GM12878 (cell line): ENCODE measurements around the gene SLC38A1. TPM values are rescaled to one million over a fixed set of nuclear protein-coding genes. Genes with fewer than 3 reads are reported as not detected.

Experiments used
- ATAC-seq: fragments of 200-7000 bp; cut with Tn5 transposase; 3 replicates; pipeline ENCODE4 v1.9.1; 2020; ENCODE audit warnings: mild to moderate bottlenecking, moderate library complexity
- BruUV-seq: library from RNA; stranded (reverse); fragments of 400-500 nt; replicated peaks from 2 replicates; lab custom pipeline; 2021; lab: Mats Ljungman, UMichigan
- CTCF ChIA-PET: fragments of 300-600 bp; sonication (Branson Sonifier 250); formaldehyde crosslinking; extraction: SDS; loops from one replicate; lab custom pipeline; 2021; ENCODE audit warnings: inconsistent platforms; lab: Yijun Ruan, JAX
- POLR2A ChIA-PET: fragments of 350-600 bp; formaldehyde crosslinking; extraction: SDS; loops from one replicate; lab custom pipeline; 2021; ENCODE audit warnings: inconsistent platforms; lab: Charles Lee
- RAD21 ChIA-PET: fragments of 300-600 bp; sonication (Branson Sonifier 250); formaldehyde crosslinking; loops from one replicate; lab custom pipeline; 2023; ENCODE audit warnings: antibody characterized with exemption; ENCODE audit not compliant: unreplicated experiment; lab: Charles Lee
- SMC1A ChIA-PET: fragments of 300-600 bp; sonication (Branson Sonifier 250); formaldehyde crosslinking; loops from one replicate; lab custom pipeline; 2023; ENCODE audit not compliant: unreplicated experiment, uncharacterized antibody; lab: Charles Lee
- DNase-seq: peaks from one replicate; pipeline ENCODE4 v3.0.0-alpha.2; 2011; ENCODE audit warnings: low read depth, low spot score
- FAIRE-seq: peaks from 3 replicates; lab custom pipeline; 2011; peaks lifted over from hg19 to GRCh38; lab: Jason Lieb, UNC
- H2AFZ ChIP-seq: 2 replicates; pipeline ENCODE4 v1.6.0; 2011; ENCODE audit warnings: low read depth, low read length, control low read depth; ENCODE audit not compliant: control insufficient read depth
- H3K27ac ChIP-seq: 2 replicates; pipeline ENCODE4 v1.5.1; 2011; ENCODE audit warnings: control low read depth; ENCODE audit not compliant: control insufficient read depth, insufficient read depth
- H3K27me3 ChIP-seq, 2 experiments: replicated peaks in 1 of 2; 2 replicates each; pipeline versions ENCODE4 v1.6.0 to v1.6.1; 2011; ENCODE audit warnings: low read length in 1 of 2; ENCODE audit not compliant: control insufficient read depth in 2 of 2, insufficient read depth in 2 of 2
- H3K36me3 ChIP-seq, 2 experiments: 2 replicates each; pipeline ENCODE4 v1.5.1; 2011; ENCODE audit warnings: low read length in 1 of 2; ENCODE audit not compliant: control insufficient read depth in 2 of 2, insufficient read depth in 2 of 2
- H3K4me1 ChIP-seq: 2 replicates; pipeline ENCODE4 v1.6.1; 2011; ENCODE audit warnings: mild to moderate bottlenecking, low read length, moderate library complexity, mixed read lengths; ENCODE audit not compliant: control insufficient read depth, insufficient read depth
- H3K4me2 ChIP-seq: 2 replicates; pipeline ENCODE4 v1.6.0; 2011; ENCODE audit warnings: control low read depth; ENCODE audit not compliant: control insufficient read depth, insufficient read depth
- H3K4me3 ChIP-seq: fragments of 200-600 bp; sonication (generic); 2 replicates; pipeline ENCODE4 v1.5.1; 2016
- H3K79me2 ChIP-seq: 2 replicates; pipeline ENCODE4 v1.6.0; 2011; ENCODE audit warnings: low read length; ENCODE audit not compliant: control insufficient read depth, insufficient read depth
- H3K9ac ChIP-seq: 2 replicates; pipeline ENCODE4 v1.8.0; 2011; ENCODE audit warnings: low read length, control low read depth, mixed read lengths; ENCODE audit not compliant: control insufficient read depth, insufficient read depth
- H3K9me3 ChIP-seq: replicated peaks from 3 replicates; pipeline ENCODE4 v1.5.1; 2011; ENCODE audit warnings: mild to moderate bottlenecking, low read length; ENCODE audit not compliant: control insufficient read depth, insufficient read depth
- H4K20me1 ChIP-seq: 2 replicates; pipeline ENCODE4 v1.6.0; 2011; ENCODE audit not compliant: control insufficient read depth, insufficient read depth
- MEF2B ChIP-seq: fragments of 450-650 bp; IDR thresholded peaks from 2 replicates; pipeline ENCODE4 v1.6.1; 2018; ENCODE audit warnings: mild to moderate bottlenecking, moderate library complexity; ENCODE audit not compliant: partially characterized antibody, poor library complexity, severe bottlenecking
- NR2C1 ChIP-seq: fragments of 450-650 bp; IDR thresholded peaks from 2 replicates; pipeline ENCODE4 v1.6.1; 2017; ENCODE audit warnings: antibody characterized with exemption, mild to moderate bottlenecking, moderate library complexity
- WGBS: methylation state at CpG from one replicate; pipeline ENCODE4 v1.1.6; 2016; ENCODE audit warnings: low lambda C conversion rate; ENCODE audit not compliant: insufficient replicate concordance, insufficient coverage; ENCODE audit errors: missing lambda C conversion rate; 5-methylcytosine and 5-hydroxymethylcytosine counted together
- in situ Hi-C: fragments of 300-500 bp; cut with MboI; formaldehyde crosslinking; loops from 9 replicates; pipeline ENCODE4 v1.14.3; 2018; ENCODE audit warnings: mixed read lengths
- intact Hi-C: fragments of 100-400 bp; cut with micrococcal nuclease; formaldehyde crosslinking; loops from one replicate; pipeline ENCODE4 v1.14.2; 2022; ENCODE audit not compliant: unreplicated experiment
- polyA plus RNA-seq, 11 experiments: library from polyadenylated mRNA; depleted of rRNA in 4 of 11; unstranded in 6 of 11; stranded (reverse) in 5 of 11; fragments of >200 nt; fragmentation: Nextera tagmentation in 4 of 11; fragmentation: Illumina TruSeq in 1 of 11; extraction: Ambion mirVana in 4 of 11; extraction: Trizol in 1 of 11; gene quantifications; 1 replicate in 1 of 11; 2 replicates in 10 of 11; pipeline versions ENCODE4 v1.2.1 to v1.2.3, GENCODE V29; 2011 to 2016; ENCODE audit warnings: inconsistent platforms in 2 of 11, missing spikeins in 2 of 11, low read depth in 1 of 11
- total RNA-seq, 4 experiments: library from RNA; depleted of rRNA in 3 of 4; stranded (reverse); fragments of >200 nt in 3 of 4; fragmentation: Illumina TruSeq in 1 of 4; extraction: Trizol in 1 of 4; gene quantifications; 2 replicates each; pipeline versions ENCODE4 v1.2.1 to v1.2.3, GENCODE V29; 2013 to 2021
- TF ChIP-seq, protein P1 (sequence below): fragments of 450-650 bp; IDR thresholded peaks from 2 replicates; pipeline ENCODE4 v1.6.1; 2017; ENCODE audit warnings: mild to moderate bottlenecking, moderate library complexity

Gene SLC38A1
- total and polyA plus RNA-seq, 10 of the 15 experiments (the other 5 are each of a cell fraction or from before 2014, with no cell fraction given): 38.1 to 191 (median 144) TPM

DNA sequence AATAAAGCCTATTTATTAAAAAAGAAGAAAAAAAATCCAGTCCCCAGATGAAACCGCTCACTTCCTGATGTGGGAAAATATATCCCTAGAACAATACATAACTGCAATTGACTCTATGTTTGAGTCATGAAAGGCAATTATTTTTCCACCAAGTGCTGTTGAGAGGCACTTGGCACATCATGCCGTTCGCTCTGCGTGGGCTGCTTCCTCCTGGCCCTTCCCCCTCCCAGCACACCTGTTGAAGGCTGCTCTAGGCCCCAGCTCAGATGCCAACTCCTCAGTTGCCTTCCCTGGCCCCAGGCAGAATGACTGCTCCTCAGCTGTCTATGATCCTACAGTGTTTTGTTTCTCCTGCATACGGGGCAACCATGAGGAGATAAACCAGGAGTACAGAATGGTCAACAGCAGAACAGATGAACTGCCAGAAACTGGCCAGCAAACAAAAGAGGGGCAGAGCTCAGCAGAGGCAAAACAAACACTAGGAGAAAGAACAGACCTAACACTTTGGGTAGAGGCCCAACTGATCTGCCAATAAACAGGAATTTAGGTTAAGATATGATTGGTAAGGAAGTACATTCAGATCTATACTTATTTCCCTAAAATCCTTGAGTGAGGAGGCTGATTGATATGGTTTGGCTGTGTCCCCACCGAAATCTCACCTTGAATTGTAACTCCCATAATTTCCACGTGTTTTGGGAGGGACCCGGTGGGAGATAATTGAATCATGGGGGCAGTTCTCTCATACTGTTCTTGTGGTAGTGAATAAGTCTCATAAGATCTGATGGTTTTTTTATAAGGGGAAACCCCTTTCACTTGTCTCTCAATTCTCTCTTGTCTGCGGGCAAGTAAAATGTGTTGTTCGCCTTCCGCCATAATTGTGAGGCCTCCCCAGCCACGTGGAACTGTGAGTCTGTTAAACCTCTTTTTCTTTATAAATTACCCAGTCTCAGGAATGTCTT, 58.6 kb downstream of the SLC38A1 start (continued):
- TF ChIP-seq MEF2B: peak; percentile 69
- TF ChIP-seq, all 136 proteins: peak for 59

DNA sequence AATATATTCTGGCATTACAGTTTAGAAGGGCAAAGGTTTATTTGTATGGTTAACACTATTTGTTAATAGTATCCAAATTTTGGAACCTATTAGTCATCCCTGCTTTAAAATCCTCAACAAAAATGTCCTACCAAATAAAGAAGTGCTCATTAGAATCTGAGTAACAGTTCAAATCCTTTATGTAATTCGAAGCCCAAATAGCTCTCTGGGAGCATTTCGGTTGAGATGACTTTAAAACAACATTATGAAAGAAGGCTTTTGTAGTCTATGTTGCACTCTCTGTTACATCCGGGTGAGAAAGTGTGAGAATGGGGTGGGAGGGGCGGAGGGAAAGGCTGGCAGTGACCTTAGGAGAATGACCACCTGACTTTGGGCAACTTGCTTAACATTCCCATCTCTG, 59.7 kb downstream of the SLC38A1 start:
- Histone ChIP-seq H3K4me2 (no peak overlapping the region), H3K4me1 (peaks cover 52% of the 10 kb centered on the region), H3K27ac (peak overlapping the region; percentile 85), H3K79me2 (peaks cover 49% of the 10 kb centered on the region), H3K27me3 (no peaks in the 10 kb centered on the region), H3K4me3 (no peak overlapping the region), H3K9ac (no peak overlapping the region), H3K36me3 (peaks cover 1 to 37% of the 10 kb centered on the region in 2 experiments), H2AFZ (no peak overlapping the region), H3K9me3 (no peaks in the 10 kb centered on the region), H4K20me1 (no peaks in the 10 kb centered on the region)
- ATAC-seq: peak; percentile 42
- no peak for DNase-seq
- RAD21 ChIA-PET: interaction anchor here (0.9 to 8.5 kb wide), 11 partner anchors 9 to 94 kb away, joined by 3 to 126 read pairs (median 9); partner anchors contain the start of gene SLC38A1
- CTCF ChIA-PET: interaction anchor here (0.7 to 5.7 kb wide), 7 partner anchors 9 to 90 kb away, joined by 3 to 45 read pairs (median 6); partner anchors contain the start of gene SLC38A1
- no TSS peak for BruUV-seq
- TF ChIP-seq, protein P1, sequence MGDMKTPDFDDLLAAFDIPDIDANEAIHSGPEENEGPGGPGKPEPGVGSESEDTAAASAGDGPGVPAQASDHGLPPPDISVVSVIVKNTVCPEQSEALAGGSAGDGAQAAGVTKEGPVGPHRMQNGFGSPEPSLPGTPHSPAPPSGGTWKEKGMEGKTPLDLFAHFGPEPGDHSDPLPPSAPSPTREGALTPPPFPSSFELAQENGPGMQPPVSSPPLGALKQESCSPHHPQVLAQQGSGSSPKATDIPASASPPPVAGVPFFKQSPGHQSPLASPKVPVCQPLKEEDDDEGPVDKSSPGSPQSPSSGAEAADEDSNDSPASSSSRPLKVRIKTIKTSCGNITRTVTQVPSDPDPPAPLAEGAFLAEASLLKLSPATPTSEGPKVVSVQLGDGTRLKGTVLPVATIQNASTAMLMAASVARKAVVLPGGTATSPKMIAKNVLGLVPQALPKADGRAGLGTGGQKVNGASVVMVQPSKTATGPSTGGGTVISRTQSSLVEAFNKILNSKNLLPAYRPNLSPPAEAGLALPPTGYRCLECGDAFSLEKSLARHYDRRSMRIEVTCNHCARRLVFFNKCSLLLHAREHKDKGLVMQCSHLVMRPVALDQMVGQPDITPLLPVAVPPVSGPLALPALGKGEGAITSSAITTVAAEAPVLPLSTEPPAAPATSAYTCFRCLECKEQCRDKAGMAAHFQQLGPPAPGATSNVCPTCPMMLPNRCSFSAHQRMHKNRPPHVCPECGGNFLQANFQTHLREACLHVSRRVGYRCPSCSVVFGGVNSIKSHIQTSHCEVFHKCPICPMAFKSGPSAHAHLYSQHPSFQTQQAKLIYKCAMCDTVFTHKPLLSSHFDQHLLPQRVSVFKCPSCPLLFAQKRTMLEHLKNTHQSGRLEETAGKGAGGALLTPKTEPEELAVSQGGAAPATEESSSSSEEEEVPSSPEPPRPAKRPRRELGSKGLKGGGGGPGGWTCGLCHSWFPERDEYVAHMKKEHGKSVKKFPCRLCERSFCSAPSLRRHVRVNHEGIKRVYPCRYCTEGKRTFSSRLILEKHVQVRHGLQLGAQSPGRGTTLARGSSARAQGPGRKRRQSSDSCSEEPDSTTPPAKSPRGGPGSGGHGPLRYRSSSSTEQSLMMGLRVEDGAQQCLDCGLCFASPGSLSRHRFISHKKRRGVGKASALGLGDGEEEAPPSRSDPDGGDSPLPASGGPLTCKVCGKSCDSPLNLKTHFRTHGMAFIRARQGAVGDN: 0 out of 2 replicates have a peak, but pooled peaks have one; percentile 2
- TF ChIP-seq NR2C1: no peak
- no peak for FAIRE-seq
- WGBS: 13% methylated on average over 4 of the region's 4 CpGs
- POLR2A ChIA-PET: interaction anchor here (0.6 to 6.9 kb wide), 7 partner anchors 9 to 1009 kb away, joined by 3 to 64 read pairs (median 6); partner anchors contain the start of gene SLC38A1
- in situ Hi-C loops: no loop called here
- intact Hi-C loops: loop anchor here (5.0 kb wide), 1 partner anchor 163 kb away; the partner anchor contains the start of gene SLC38A2
- SMC1A ChIA-PET: interaction anchor here (1.2 to 22.6 kb wide), 13 partner anchors 8 to 466 kb away, joined by 3 to 377 read pairs (median 12); partner anchors contain the start of gene SLC38A1
